OCI-LY3 (cell line): ENCODE measurements around the gene DCAF4.

Experiments
- H2AFZ ChIP-seq: fragments of 200-600, 300-600 bp; shearing (Covaris generic); 2 replicates; pipeline ENCODE4 v1.6.0; 2014; ENCODE audit warnings: antibody characterized with exemption, low read depth, low read length
- H3K27ac ChIP-seq: fragments of 200-600, 300-600 bp; sonication (generic); 2 replicates; pipeline ENCODE4 v1.5.1; 2014; ENCODE audit warnings: mild to moderate bottlenecking, low read length, moderate library complexity, mixed read lengths
- H3K27me3 ChIP-seq: fragments of 200-600, 300-600 bp; sonication (generic); 2 replicates; pipeline ENCODE4 v1.6.1; 2014; ENCODE audit warnings: low read depth, low read length, mixed read lengths
- H3K36me3 ChIP-seq: fragments of 200-600, 300-600 bp; sonication (generic); replicated peaks from 2 replicates; pipeline ENCODE3; 2014; ENCODE audit warnings: low read depth, low read length, mixed read lengths
- H3K4me1 ChIP-seq: fragments of 300-600, 200-600 bp; sonication (generic); 2 replicates; pipeline ENCODE4 v1.6.1; 2014; ENCODE audit warnings: low read length, mixed read lengths
- H3K4me2 ChIP-seq: fragments of 200-600, 300-600 bp; sonication (generic); 2 replicates; pipeline ENCODE4 v1.6.1; 2014; ENCODE audit warnings: low read length, mixed read lengths
- H3K4me3 ChIP-seq: fragments of 300-600, 200-600 bp; sonication (generic); 2 replicates; pipeline ENCODE4 v1.5.1; 2014; ENCODE audit warnings: antibody characterized with exemption, mild to moderate bottlenecking, low read length, moderate library complexity
- H3K79me2 ChIP-seq: fragments of 300-600, 200-600 bp; shearing (Covaris generic); 2 replicates; pipeline ENCODE4 v1.6.1; 2014; ENCODE audit warnings: mild to moderate bottlenecking, low read length, mixed read lengths
- H3K9ac ChIP-seq: fragments of 300-600, 200-600 bp; shearing (Covaris generic); 2 replicates; pipeline ENCODE4 v1.6.0; 2014; ENCODE audit warnings: mild to moderate bottlenecking, low read length, moderate library complexity
- H3K9me3 ChIP-seq: fragments of 200-600, 300-600 bp; shearing (Covaris generic); 2 replicates; pipeline ENCODE4 v1.6.1; 2014; ENCODE audit warnings: low read length, mixed read lengths; ENCODE audit not compliant: insufficient read depth
- H4K20me1 ChIP-seq: fragments of 200-600, 300-600 bp; sonication (generic); 2 replicates; pipeline ENCODE4 v1.6.1; 2016; ENCODE audit warnings: low read length, mixed read lengths; ENCODE audit not compliant: insufficient read depth
- EZH2phosphoT487 ChIP-seq: fragments of 200-600 bp; shearing (Covaris generic); IDR thresholded peaks from 2 replicates; pipeline ENCODE4 v1.6.1; 2018; ENCODE audit warnings: antibody characterized with exemption, mixed run types, low read depth
- TF ChIP-seq, protein P1 (sequence below): fragments of 200-600, 300-600 bp; sonication (generic); IDR thresholded peaks from 2 replicates; pipeline ENCODE4 v1.5.1; 2014; ENCODE audit warnings: antibody characterized with exemption, low read length, low read depth

Gene DCAF4

DNA sequence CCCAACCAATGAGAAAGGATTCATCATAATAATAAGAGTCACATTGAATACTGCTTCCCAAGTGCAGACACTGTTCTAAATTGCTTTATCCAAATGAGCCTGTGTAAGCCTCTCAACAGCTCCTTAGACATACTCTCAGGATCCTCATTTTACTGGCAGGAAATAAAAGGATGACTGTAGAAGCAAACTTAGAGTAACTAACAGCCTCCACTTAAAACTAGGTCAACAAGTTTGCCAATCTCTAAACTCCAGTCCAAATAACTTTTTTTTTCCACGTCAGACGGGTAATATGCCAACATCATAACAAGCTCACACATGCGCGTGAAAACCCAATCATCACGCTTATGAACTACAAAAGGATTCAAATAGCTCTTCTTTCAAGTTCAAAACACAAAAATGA, 17.1 kb upstream of the DCAF4 start:
- peaks cover 25% of the 10 kb centered on the region for H3K4me1 ChIP-seq
- no peak overlapping the region for H3K4me3 ChIP-seq
- H3K36me3 ChIP-seq, result no peaks in the 10 kb centered on the region
- no peak overlapping the region for H3K27ac ChIP-seq
- no peaks in the 10 kb centered on the region for H4K20me1 ChIP-seq
- H3K9ac ChIP-seq, result no peak overlapping the region
- H3K79me2 ChIP-seq, result no peaks in the 10 kb centered on the region
- H3K4me2 ChIP-seq, result no peak overlapping the region
- H3K27me3 ChIP-seq, result 0 out of 2 replicates have a peak, but pooled peaks cover 3% of the 10 kb centered on the region
- no peaks in the 10 kb centered on the region for H3K9me3 ChIP-seq
- H2AFZ ChIP-seq, result no peak overlapping the region
- TF ChIP-seq EZH2phosphoT487, result no peak
- TF ChIP-seq, protein P1, sequence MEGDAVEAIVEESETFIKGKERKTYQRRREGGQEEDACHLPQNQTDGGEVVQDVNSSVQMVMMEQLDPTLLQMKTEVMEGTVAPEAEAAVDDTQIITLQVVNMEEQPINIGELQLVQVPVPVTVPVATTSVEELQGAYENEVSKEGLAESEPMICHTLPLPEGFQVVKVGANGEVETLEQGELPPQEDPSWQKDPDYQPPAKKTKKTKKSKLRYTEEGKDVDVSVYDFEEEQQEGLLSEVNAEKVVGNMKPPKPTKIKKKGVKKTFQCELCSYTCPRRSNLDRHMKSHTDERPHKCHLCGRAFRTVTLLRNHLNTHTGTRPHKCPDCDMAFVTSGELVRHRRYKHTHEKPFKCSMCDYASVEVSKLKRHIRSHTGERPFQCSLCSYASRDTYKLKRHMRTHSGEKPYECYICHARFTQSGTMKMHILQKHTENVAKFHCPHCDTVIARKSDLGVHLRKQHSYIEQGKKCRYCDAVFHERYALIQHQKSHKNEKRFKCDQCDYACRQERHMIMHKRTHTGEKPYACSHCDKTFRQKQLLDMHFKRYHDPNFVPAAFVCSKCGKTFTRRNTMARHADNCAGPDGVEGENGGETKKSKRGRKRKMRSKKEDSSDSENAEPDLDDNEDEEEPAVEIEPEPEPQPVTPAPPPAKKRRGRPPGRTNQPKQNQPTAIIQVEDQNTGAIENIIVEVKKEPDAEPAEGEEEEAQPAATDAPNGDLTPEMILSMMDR, result no peak

DNA sequence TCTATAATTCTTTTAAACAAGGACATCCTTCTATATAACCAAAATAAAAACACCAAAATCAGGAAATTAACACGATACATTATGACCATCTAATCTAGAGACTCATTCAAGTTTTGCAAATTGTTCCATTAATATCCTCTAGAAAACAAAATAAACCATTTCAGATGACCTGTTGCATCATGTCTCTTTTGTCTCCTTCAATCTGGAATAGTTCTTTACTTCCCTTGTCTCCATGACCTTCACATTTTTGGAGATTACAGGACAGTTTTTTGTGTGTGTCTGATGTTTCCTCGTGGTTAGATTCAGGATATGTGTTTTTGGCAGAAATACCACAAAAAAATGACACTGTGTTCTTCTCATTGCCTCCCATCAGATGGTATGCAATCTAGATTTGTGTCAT, 12.5 kb upstream of the DCAF4 start:
- no peak overlapping the region for H3K4me3 ChIP-seq
- no peaks in the 10 kb centered on the region for H3K36me3 ChIP-seq
- H3K27ac ChIP-seq, result no peak overlapping the region
- H3K4me2 ChIP-seq, result no peak overlapping the region
- no peak for TF ChIP-seq EZH2phosphoT487
- no peaks in the 10 kb centered on the region for H3K9me3 ChIP-seq
- no peaks in the 10 kb centered on the region for H3K4me1 ChIP-seq
- H4K20me1 ChIP-seq, result no peaks in the 10 kb centered on the region
- peaks cover 20% of the 10 kb centered on the region for H3K27me3 ChIP-seq
- no peak overlapping the region for H3K9ac ChIP-seq
- H2AFZ ChIP-seq, result no peak overlapping the region; the same call in 1 of the 2 replicates
- no peaks in the 10 kb centered on the region for H3K79me2 ChIP-seq

DNA sequence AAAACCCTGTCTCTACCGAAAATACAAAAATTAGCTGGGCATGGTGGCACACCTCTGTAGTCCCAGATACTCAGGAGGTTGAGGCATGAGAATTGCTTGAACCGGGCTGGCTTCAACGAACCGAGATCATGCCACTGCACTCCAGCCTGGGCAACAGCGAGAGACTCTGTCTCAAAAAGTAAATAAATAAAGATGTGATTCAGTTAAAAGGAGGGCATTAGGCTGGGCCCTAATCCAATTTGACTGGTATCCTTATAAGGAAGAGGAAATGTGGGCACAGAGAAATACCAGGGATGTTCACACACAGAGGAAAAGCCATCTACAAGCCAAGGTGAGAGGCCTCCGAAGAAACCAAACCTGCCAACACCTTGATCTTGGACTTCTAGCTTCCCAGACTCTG, 10.1 kb upstream of the DCAF4 start:
- peaks cover 34% of the 10 kb centered on the region for H3K27me3 ChIP-seq
- H4K20me1 ChIP-seq, result no peaks in the 10 kb centered on the region
- no peaks in the 10 kb centered on the region for H3K4me1 ChIP-seq
- H3K27ac ChIP-seq, result no peak overlapping the region
- H3K79me2 ChIP-seq, result no peaks in the 10 kb centered on the region
- no peak overlapping the region for H2AFZ ChIP-seq
- no peak overlapping the region for H3K4me3 ChIP-seq
- TF ChIP-seq, protein P1, result no peak
- no peak for TF ChIP-seq EZH2phosphoT487
- no peaks in the 10 kb centered on the region for H3K36me3 ChIP-seq
- no peaks in the 10 kb centered on the region for H3K9me3 ChIP-seq
- H3K4me2 ChIP-seq, result no peak overlapping the region
- no peak overlapping the region for H3K9ac ChIP-seq

DNA sequence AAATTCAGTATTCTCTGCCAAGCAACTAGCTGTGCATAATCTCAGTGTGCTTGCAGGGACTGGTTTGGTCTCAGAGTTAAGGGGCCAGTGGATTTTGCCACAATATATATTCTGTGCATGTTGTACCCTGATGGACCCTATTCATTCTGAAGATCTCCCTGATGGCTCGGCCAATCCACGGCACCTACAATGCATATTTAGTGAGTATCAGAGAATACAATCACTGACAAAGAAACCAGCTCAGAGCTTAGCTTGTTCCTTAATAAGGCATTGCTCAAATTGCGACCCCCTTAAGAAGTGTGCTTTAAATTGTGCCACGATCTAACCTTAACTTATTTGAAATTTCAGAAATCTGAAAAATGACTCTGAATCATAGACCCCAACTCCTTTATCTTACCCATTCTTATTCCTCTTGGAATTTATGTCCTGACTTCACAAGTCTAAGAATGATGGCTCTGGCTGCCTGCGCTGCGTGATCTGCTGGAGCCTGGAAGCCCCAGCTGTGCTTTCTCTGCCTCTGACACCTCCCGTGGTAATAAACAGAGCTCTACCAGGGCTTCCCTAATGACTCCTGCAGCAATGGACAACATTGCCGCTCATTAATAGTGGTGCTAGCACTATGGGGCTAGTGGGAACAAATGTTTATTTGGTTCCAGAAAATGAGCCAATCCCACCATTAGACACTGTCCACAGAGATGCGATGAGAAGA, 9.0 kb upstream of the DCAF4 start:
- Histone ChIP-seq H3K9me3 (no peaks in the 10 kb centered on the region), H3K27ac (no peak overlapping the region), H3K4me2 (no peak overlapping the region), H2AFZ (no peak overlapping the region), H3K4me1 (no peaks in the 10 kb centered on the region), H3K4me3 (no peak overlapping the region), H4K20me1 (no peaks in the 10 kb centered on the region), H3K9ac (no peak overlapping the region), H3K79me2 (no peaks in the 10 kb centered on the region), H3K36me3 (no peaks in the 10 kb centered on the region), H3K27me3 (peaks cover 39% of the 10 kb centered on the region)
- TF ChIP-seq, protein P1, result no peak
- TF ChIP-seq EZH2phosphoT487, result no peak
